ENCODE data around the gene DNAJC9.

DNAJC9 gene

DNA sequence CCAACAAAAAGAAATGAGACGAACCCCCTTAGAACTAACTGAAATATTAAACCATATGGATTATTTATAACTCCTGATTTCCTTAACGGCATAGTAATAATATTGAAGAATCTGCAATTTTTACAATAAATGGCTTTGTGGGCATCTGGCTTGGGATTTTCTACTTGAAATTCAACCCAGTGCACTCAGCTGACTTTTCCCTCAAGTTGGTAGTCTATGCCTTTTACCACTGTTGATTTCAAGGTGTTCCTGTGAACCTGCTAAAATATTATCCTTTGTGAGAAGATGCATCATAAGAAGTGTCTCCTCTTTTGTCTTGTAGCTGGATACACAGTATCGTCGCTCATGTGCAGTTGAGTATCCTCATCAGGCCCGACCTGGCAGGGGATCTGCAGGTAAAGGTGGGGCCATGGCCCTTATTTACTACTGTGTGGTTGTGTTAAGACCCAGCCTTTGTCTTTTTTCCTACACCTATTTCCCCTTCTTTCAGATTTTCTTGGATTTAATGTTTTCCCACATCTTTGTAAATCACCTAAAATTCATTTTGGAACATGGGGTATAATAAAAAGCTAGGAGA, 8.0 kb downstream of the DNAJC9 start:
- DNase-seq (ENCODE audit: low read depth), result no peak

DNA sequence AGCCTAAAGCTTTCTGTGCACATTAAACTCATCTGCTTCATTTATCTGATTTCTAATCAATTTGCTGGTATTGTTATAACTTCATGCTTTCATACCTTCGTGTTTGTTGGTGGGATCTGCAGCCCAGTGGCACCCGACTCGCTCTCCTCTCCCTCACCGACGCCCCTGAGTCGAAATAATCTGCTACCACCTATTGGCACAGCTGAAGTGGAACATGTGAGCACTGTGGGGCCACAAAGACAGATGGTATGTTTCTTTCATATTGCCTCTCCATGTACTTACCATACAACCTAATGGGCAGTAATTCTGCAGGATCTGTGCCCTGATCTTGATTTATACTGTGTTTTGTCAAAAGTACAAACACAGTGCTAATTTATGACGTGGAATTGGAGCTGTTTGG, 12.4 kb downstream of the DNAJC9 start:
- no peak for DNase-seq (ENCODE audit: low read depth)

DNA sequence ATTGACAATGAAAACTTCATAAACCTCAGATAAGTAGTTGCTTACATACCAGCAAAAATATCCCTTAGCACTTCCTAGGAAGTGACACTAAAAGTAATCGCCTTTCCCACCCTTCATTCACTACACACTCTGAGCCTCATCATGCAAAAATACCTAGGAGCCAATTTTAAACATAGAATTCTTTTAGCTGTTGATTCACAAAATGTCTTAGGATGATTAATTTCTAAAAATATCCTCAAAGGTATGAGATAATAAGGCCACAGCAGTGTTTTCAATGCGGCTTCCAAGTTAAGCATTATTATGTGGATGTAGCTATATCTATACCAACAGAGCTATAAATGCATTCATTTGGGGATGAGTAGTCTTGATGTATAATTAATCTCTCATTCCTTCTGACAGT, 13.2 kb downstream of the DNAJC9 start:
- DNase-seq (ENCODE audit: low read depth), result no peak

DNA sequence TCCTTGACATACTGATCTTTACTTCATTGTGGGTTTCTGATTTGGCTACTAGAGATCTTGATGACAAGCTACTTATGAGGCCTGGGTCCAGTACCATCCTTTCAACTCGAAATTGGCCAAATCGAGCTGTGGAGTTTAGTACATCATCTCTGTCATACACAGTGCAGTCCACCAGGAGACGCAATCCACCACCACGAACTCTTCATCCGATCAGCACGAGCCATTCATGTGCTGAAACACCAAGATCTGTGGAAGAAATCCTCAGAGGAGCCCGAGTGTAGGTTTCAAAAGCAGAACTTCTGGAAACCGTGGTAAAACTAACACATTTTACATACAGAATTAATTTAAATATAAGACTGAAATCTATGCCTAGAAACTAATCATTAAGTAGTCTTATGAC, 14.2 kb downstream of the DNAJC9 start:
- DNase-seq (ENCODE audit: low read depth), result no peak

DNA sequence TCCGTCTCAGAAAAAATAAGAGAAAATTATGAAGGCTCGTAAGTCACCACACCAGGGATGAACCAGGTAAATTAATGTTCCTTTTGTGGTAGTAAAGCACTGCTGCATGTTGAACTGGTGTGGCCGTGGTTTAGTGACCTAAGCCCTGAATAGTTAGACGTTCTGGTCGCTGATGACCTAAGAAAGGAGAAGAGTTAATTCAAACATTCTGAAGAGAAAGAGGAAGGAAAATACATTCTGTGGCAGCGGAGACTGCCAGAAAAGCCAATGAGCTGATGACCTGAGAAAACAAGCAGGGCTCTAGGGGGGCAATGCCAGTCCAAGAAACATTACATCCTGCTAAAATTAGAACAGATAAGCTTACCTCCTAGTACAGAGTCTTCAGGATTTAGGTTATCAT, 17.5 kb downstream of the DNAJC9 start:
- DNase-seq (ENCODE audit: low read depth), result no peak

DNA sequence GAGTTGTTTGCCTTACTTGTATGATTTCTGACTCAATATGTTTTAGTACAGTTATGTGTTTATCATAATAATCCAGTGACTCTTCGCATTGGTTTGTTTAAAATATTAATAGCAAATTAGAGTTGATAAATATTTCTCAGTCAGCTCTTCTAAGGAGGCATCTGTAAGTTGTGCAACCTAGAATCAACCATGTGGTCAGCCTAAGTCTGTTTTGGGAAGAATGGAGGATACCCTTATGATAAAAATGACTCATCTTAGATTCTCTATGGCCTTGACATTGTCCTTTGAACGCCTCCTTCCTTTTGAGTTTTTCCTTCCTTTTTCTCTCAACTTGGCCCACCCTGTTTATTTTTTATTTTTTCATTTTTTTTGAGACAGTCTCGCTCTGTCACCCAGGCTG, 18.8 kb downstream of the DNAJC9 start:
- no peak for DNase-seq (ENCODE audit: low read depth)

DNA sequence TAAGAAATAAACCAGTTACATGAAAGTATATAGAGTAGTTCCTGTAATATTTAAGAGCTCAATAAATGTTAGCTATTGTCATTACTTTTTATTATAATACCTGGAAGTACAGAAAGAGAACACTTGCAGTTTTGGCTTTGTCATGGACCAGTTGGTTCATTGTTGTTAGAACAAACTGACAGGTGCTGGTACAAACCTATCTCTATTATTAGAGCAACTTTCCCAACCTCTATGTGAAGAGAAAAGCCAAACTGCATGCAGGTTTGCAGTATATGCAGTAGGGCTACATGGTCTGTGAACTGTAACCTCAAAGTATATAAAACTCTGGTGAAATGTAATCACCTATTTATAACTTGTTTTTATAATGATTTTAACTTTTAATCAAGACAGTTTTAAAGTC, 20.4 kb downstream of the DNAJC9 start:
- no peak for DNase-seq (ENCODE audit: low read depth)

DNA sequence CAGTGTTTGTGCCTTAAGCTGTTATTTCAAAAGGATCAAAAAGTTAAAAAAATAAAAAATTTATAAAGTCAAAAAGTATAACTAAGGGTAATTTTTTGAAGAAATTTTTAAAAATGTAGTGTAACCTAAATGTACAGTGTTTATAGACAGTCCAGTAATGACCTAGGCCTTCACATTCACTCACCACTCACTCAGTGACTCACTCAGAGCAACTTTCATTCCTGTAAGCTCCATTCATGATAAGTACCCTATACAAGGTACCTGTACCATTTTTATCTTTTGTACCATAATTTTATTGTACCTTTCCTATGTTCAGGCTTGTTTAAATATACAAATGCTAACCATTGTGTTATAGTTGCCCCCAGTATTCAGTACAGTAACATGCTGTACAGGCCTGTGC, 21.5 kb downstream of the DNAJC9 start:
- DNase-seq (ENCODE audit: low read depth), result no peak

DNA sequence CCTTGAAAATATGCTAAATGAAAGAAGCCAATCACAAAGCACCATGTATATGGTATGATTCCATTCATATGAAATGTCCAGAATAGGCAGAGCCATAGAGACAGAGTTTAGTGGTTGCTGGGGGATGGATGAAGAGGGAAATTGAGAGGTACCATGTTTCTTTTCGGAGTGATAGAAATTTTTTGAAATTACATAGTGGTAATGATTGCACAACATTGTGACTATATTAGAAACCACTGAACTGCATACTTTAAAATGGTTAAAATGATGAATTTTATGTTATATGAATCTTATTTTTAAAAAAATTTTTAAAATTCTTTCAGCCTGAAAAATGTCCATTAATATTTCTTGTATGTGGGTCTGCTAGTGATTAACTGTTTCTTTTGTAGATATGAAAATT, 26.1 kb downstream of the DNAJC9 start:
- DNase-seq (ENCODE audit: low read depth), result no peak

DNA sequence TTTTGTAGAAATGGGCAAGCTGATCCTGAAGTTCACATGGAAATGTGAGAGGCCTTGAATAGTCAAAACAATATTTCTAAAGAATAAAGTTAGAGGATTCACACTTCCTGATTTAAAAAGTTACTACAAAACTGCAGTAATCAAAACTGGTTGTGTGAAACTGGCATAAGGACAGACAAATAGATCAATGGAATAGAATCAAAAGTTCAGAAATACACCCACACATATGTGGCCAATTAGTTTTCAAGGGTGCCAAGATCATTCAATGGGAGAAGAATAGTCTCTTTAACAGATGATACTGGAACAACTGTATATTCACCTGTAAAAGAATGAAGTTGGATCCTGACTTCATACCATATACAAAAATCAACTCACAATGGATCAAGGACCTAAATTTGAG, 27.7 kb downstream of the DNAJC9 start:
- no peak for DNase-seq (ENCODE audit: low read depth)

DNA sequence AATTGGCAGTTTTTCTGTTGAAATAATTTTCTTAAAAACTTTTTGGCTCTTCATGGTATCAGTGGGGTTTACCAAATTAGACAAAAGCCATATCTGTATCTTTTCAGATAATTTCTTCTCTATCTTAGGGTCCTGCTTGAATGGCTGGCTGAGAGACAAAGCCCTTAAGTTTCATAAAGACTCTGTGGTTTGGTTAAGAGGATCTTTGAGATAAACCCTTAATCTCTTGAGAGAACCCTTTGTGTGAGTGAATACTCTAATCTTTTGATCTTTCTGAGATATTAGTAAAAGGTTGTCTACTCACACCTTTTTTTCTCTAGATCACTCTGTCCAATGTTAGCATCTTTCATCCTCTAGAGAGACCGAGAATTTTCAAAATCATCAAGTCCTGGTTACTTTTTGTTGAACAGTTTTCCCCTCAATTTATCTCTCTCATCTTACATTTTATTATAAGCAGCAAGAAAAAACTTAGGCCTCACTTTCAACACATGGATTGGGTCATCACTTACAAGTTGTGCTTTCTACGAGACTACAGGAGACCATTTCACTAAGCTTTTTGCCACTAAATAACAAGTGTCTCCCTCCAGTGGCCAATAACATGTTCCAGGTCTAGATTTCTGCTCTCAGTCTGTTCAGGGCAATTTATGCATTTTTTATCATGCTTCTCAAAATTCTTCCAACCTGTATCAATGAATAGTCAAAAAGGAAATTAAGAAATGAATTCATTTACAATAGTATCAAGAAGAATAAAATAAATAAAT, 28.4 kb downstream of the DNAJC9 start:
- DNase-seq (ENCODE audit: low read depth), result no peak

DNA sequence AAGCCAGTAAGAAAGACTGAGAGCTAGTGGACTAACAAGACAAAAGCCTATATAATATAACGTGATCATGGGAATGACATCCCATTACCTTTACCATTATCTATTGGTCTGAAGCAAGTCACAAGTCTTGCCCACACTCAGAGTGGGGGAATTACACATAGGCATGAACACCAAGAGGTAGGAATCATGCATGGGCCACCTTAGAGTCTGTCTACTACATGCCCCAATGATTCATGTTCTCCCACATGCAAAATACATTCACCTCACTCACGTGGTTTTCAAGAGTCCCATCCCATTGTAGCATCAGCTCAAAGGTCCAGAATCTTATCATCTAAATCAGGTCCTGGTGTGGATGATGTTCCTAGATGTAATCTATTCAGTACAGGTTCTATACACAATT, 29.4 kb downstream of the DNAJC9 start:
- no peak for DNase-seq (ENCODE audit: low read depth)

DNA sequence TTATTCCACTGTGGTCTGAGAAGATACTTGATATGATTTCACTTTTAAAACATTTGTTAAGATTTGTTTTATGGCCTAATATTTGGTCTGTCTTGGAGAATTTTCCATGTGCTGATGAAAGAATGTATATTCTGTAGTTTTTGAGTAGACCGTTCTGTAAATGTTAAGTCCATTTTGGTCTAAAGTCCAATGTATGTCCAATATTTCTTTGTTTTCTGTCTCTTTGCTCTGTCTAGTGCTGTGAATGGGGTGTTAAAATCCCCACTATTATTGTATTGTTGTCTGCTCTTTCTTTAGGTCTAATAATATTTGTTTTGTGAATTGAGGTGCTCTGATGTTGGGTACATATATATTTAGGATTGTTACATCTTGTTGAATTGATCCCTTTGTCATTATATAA, 31.3 kb downstream of the DNAJC9 start:
- no peak for DNase-seq (ENCODE audit: low read depth)

DNA sequence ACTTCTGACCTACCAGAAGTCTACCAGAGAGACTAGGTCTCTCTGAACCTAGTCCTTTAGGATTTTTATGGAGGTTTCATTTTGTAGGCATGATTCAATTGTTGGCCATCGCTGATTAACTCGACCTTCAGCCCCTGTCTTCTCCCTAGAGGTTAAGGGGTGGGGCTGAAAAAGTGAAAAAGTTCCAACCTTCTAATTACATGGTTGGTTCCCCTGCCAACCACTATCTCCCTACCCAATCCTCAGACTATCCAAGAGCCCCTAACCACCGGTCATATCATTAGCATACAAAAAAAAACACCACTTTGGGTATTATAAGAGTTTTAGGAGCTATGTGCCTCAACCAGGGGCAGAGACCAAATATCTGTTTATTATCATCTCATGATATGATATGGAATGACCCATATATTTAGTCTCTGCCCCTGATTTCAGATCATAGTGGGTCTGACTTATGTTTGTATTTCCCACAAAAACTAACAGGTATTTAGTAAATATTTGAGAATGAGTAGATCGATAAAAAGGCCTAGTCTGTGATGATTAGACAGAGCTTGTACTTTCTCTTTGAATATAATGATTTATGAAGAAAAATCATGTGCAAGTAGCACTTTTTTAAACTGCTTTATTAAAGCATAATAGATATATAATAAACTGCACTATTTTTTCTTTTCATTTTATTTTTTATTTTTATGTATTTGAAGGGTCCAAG, 35.8 kb downstream of the DNAJC9 start:
- DNase-seq (ENCODE audit: low read depth), result no peak

DNA sequence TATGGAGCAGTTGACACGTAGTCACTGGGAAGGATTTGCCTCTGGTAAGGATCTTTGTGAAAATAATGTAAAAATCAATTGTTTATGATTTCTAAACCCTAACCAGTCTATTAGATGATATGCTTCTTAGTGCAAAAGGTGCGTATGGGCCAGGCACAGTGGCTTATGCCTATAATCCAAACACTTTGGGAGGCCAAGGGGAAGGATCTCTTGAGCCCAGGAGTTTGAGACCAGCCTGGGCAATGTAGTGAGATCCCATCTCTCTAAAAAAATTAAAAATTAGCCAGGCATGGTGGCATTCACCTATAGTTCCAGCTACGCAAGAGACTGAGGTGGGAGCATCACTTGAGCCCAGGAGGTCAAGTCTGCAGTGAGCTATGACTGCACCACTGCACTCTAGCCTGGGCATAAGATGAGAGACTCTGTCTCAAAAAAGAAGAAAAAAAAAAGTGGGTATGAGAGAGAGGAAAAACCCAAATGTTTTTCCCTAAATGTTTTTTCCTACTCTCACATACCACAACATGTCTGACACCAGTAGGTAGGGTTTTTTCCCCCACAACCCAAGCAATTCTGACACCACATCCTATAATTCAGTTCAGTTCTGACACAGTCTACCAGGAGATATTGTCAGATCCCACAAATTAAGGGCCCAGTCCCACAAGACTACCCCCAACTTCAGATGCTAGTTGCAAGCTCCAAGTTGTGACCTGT, 36.5 kb downstream of the DNAJC9 start:
- no peak for DNase-seq (ENCODE audit: low read depth)

DNA sequence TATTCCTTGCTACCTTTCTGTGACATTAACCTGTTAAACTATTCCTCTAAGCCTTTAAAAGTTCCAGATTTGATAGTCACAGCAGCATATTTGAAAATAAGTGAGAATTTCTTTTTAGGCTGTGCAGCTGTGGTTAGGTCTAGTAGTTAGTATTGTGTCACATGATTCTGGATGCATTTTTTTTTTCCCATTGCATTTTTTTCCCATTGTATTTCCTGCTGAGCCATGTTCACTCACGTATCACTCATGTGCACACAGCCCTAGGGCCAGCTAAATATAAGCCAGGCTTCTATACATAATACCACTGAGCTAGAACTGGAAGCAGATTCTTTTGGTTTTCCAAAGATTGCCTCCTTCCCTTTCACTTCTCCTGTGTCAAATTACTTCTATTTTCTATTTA, 37.4 kb downstream of the DNAJC9 start:
- DNase-seq (ENCODE audit: low read depth), result no peak

DNA sequence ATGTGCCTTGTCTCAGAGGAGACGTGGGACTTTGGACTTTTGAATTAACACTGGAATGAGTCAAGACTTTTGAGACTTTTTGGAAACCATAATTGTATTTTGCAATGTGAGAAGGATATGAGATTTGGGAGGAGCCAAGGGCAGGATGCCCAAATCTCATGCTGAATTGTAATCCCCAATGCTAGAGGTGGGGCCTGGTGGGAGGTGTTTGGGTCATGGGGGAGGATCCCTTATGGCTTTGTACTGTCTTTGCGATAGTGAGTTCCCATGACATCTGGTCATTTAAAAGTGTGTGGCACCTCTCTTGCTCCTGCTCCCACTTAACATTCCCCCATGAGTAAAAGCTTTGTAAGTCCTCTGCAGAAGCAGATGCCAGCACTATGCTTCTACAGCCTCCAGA, 39.2 kb downstream of the DNAJC9 start:
- no peak for DNase-seq (ENCODE audit: low read depth)

DNA sequence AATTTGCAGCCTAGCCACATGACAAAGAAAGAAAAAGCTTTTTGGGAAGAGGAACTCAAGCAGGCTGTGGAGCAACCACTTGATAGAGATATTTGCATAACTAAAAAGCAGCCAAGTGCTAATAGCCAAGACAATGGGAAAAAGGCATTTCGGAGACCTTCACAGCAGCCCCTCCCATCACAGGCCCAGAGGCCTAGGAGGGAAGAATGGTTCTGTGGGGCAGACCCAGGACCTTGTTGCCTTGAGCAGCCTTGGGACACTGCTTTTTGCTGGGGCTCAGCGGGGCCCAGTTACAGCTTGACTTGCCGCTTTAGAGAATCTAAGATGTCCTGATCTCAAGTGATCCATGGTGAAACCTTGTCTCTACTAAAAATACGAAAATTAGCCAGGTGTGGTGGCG, 40.7 kb downstream of the DNAJC9 start:
- DNase-seq (ENCODE audit: low read depth), result no peak

DNA sequence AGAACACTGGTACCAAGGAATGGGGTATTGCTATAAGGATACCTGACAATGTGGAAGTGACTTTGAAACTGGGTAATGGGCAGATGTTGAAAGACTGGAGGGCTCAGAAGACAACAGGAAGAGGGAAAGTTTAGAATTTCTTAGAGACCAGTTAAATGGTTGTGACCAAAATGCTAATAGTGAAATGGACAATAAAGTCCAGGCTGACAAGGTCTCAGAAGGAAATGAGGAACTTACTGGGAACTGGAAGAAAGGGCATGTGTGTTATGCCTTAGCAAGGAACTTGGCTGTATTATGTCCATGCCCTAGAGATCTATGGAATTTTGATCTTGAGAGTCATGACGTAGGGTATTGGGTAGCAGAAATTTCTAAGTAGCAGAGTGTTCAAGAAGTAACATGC, 41.2 kb downstream of the DNAJC9 start:
- DNase-seq (ENCODE audit: low read depth), result no peak

DNA sequence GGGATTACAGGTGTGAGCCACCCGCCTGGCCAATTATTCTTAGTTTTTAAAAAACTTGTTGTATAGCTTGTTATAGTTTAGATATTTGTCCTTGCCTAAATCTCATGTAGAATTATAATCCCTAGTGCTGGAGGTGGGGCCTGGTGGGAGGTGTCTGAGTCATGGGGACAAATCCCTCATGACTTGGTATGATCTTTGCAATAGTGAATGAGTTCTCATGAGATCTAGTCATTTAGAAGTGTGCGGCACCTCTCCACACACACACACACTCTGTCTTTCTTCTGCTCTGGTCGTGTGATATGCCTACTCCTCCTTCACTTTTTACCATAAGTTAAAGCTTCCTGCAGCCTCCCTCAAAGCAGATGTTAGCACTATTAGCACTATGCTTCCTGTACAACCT, 42.0 kb downstream of the DNAJC9 start:
- DNase-seq (ENCODE audit: low read depth), result no peak
